T-helper 2 cell treated with Interferon-gamma antibody and Interleukin-4, amounts not matched to agents 5 μg/mL and 100 μg/mL, for 36 hours (primary cell): ENCODE measurements around the gene PCSK6.

ENCODE experiments used
- DNase-seq: peaks from one replicate; pipeline ENCODE4 v3.0.0; 2021; ENCODE audit warnings: low spot score
- H3K27ac Mint-ChIP-seq: one replicate; pipeline ENCODE4 v1.8.0; 2021; ENCODE audit warnings: mild to moderate bottlenecking, mixed read lengths
- H3K27me3 Mint-ChIP-seq: one replicate; pipeline ENCODE4 v1.8.0; 2021; ENCODE audit warnings: low read depth, mixed read lengths
- H3K36me3 Mint-ChIP-seq: one replicate; pipeline ENCODE4 v1.8.0; 2021; ENCODE audit warnings: low read depth, mixed read lengths
- H3K4me1 Mint-ChIP-seq: one replicate; pipeline ENCODE4 v1.8.0; 2021; ENCODE audit warnings: low read depth, mixed read lengths
- H3K4me3 Mint-ChIP-seq: one replicate; pipeline ENCODE4 v1.8.0; 2022; ENCODE audit warnings: mild to moderate bottlenecking, moderate library complexity, mixed read lengths
- H3K9me3 Mint-ChIP-seq: one replicate; pipeline ENCODE4 v1.8.0; 2021; ENCODE audit warnings: mixed read lengths

PCSK6 gene

GRCh38 chr15:101326462-101327146 is 162.9 kb downstream of the PCSK6 start:
- Mint-ChIP-seq H3K27ac (no peak overlapping the region), H3K9me3 (no peaks in the 10 kb centered on the region), H3K4me1 (no peaks in the 10 kb centered on the region), H3K4me3 (no peak overlapping the region), H3K27me3 (peaks cover 4% of the 10 kb centered on the region), H3K36me3 (no peaks in the 10 kb centered on the region)
- DNase-seq: no peak

- H3K9me3 Mint-ChIP-seq: no peaks in the 10 kb centered on the region
- H3K4me1 Mint-ChIP-seq: peaks cover 4% of the 10 kb centered on the region
- H3K27me3 Mint-ChIP-seq: peaks cover 4% of the 10 kb centered on the region
These were observed 163.5 kb downstream of the PCSK6 start for GRCh38 chr15:101326026-101326315.

GRCh38 chr15:101325263-101326025 is 164.1 kb downstream of the PCSK6 start:
- Mint-ChIP-seq H3K4me1 (peaks cover 7% of the 10 kb centered on the region), H3K27me3 (peaks cover 4% of the 10 kb centered on the region), H3K9me3 (no peaks in the 10 kb centered on the region), H3K27ac (no peak overlapping the region), H3K4me3 (no peak overlapping the region), H3K36me3 (no peaks in the 10 kb centered on the region)
- DNase-seq: no peak

More at GRCh38 chr15:101326026-101326315, 163.5 kb downstream of the PCSK6 start:
- DNase-seq: no peak
- Mint-ChIP-seq H3K4me3 (no peak overlapping the region), H3K36me3 (no peaks in the 10 kb centered on the region), H3K27ac (no peak overlapping the region)

GRCh38 chr15:101324524-101325177 is 164.9 kb downstream of the PCSK6 start:
- peaks cover 4% of the 10 kb centered on the region for H3K27me3 Mint-ChIP-seq
- peaks cover 11% of the 10 kb centered on the region for H3K4me1 Mint-ChIP-seq
- DNase-seq: no peak
- no peak overlapping the region for H3K27ac Mint-ChIP-seq
- no peak overlapping the region for H3K4me3 Mint-ChIP-seq
- H3K36me3 Mint-ChIP-seq: no peaks in the 10 kb centered on the region
- H3K9me3 Mint-ChIP-seq: no peaks in the 10 kb centered on the region

- DNase-seq: no peak
- Mint-ChIP-seq H3K27ac (no peak overlapping the region), H3K27me3 (peaks cover 4% of the 10 kb centered on the region), H3K4me3 (no peak overlapping the region), H3K4me1 (peaks cover 13% of the 10 kb centered on the region), H3K36me3 (no peaks in the 10 kb centered on the region), H3K9me3 (no peaks in the 10 kb centered on the region)
These were observed 165.5 kb downstream of the PCSK6 start for GRCh38 chr15:101323793-101324523.

GRCh38 chr15:101322854-101323477 is 166.5 kb downstream of the PCSK6 start:
- DNase-seq: no peak
- no peak overlapping the region for H3K27ac Mint-ChIP-seq
- no peaks in the 10 kb centered on the region for H3K36me3 Mint-ChIP-seq
- peaks cover 1% of the 10 kb centered on the region for H3K27me3 Mint-ChIP-seq
- no peaks in the 10 kb centered on the region for H3K9me3 Mint-ChIP-seq
- H3K4me1 Mint-ChIP-seq: peaks cover 15% of the 10 kb centered on the region
- no peak overlapping the region for H3K4me3 Mint-ChIP-seq

- no peaks in the 10 kb centered on the region for H3K27me3 Mint-ChIP-seq
- no peak for DNase-seq
- H3K36me3 Mint-ChIP-seq: no peaks in the 10 kb centered on the region
- H3K27ac Mint-ChIP-seq: no peak overlapping the region
- peaks cover 15% of the 10 kb centered on the region for H3K4me1 Mint-ChIP-seq
- H3K9me3 Mint-ChIP-seq: no peaks in the 10 kb centered on the region
- no peak overlapping the region for H3K4me3 Mint-ChIP-seq
These were observed 167.4 kb downstream of the PCSK6 start for GRCh38 chr15:101322016-101322695.

GRCh38 chr15:101320501-101321052 is 168.9 kb downstream of the PCSK6 start:
- H3K27ac Mint-ChIP-seq: peak overlapping the region; percentile 90
- peak overlapping the region; percentile 83 for H3K4me3 Mint-ChIP-seq
- no peaks in the 10 kb centered on the region for H3K36me3 Mint-ChIP-seq
- DNase-seq: peak; percentile 52
- peaks cover 15% of the 10 kb centered on the region for H3K4me1 Mint-ChIP-seq
- H3K27me3 Mint-ChIP-seq: no peaks in the 10 kb centered on the region
- no peaks in the 10 kb centered on the region for H3K9me3 Mint-ChIP-seq

GRCh38 chr15:101318839-101319238 is 170.7 kb downstream of the PCSK6 start:
- Mint-ChIP-seq H3K36me3 (no peaks in the 10 kb centered on the region), H3K4me3 (no peak overlapping the region), H3K9me3 (no peaks in the 10 kb centered on the region), H3K27ac (no peak overlapping the region), H3K4me1 (peaks cover 15% of the 10 kb centered on the region), H3K27me3 (no peaks in the 10 kb centered on the region)
- DNase-seq: no peak

- Mint-ChIP-seq H3K4me3 (no peak overlapping the region), H3K27ac (no peak overlapping the region), H3K4me1 (peaks cover 15% of the 10 kb centered on the region), H3K27me3 (no peaks in the 10 kb centered on the region), H3K36me3 (no peaks in the 10 kb centered on the region), H3K9me3 (no peaks in the 10 kb centered on the region)
- no peak for DNase-seq
These were observed 171.2 kb downstream of the PCSK6 start for GRCh38 chr15:101318147-101318819.

- Mint-ChIP-seq H3K27me3 (no peaks in the 10 kb centered on the region), H3K27ac (no peak overlapping the region), H3K4me3 (no peak overlapping the region), H3K4me1 (peaks cover 15% of the 10 kb centered on the region), H3K9me3 (no peaks in the 10 kb centered on the region), H3K36me3 (no peaks in the 10 kb centered on the region)
- no peak for DNase-seq
These were observed 172.1 kb downstream of the PCSK6 start for GRCh38 chr15:101317336-101317872.

GRCh38 chr15:101316529-101316928 is 173.0 kb downstream of the PCSK6 start:
- H3K27me3 Mint-ChIP-seq: no peaks in the 10 kb centered on the region
- H3K4me1 Mint-ChIP-seq: peaks cover 15% of the 10 kb centered on the region
- H3K4me3 Mint-ChIP-seq: no peak overlapping the region
- DNase-seq: no peak
- no peaks in the 10 kb centered on the region for H3K9me3 Mint-ChIP-seq
- H3K36me3 Mint-ChIP-seq: no peaks in the 10 kb centered on the region
- no peak overlapping the region for H3K27ac Mint-ChIP-seq
